K562 (cell line): ENCODE measurements around the gene CD37. TPM values are rescaled to one million over a fixed set of nuclear protein-coding genes. Genes with fewer than 3 reads are reported as not detected.

Experiments used
- ATAC-seq: fragments of 200-7000 bp; cut with Tn5 transposase; 3 replicates; pipeline ENCODE4 v1.9.1; 2020; ENCODE audit warnings: moderate library complexity
- BruUV-seq: library from RNA; stranded (reverse); fragments of 400-500 nt; replicated peaks from 2 replicates; lab custom pipeline; 2021; lab: Mats Ljungman, UMichigan
- CTCF ChIA-PET: fragments of 300-600 bp; formaldehyde crosslinking; extraction: SDS; loops from one replicate; lab custom pipeline; 2021; ENCODE audit warnings: low intra/inter-chr PET ratio; lab: Yijun Ruan, JAX
- POLR2A ChIA-PET: fragments of 300-600, 350-650 bp; sonication (Branson Sonifier 250); formaldehyde crosslinking; extraction: SDS; loops from one replicate; lab custom pipeline; 2021; ENCODE audit warnings: antibody characterized with exemption, inconsistent platforms; lab: Yijun Ruan, JAX
- DNase-seq, 4 experiments: peaks; one replicate each; pipeline versions ENCODE4 v3.0.0 to v3.0.0-alpha.2; 2011 to 2018; ENCODE audit warnings: low spot score in 3 of 4, mixed read lengths in 3 of 4; ENCODE audit errors: extremely low read depth in 1 of 4
- FAIRE-seq: peaks from 2 replicates; lab custom pipeline; 2011; peaks lifted over from hg19 to GRCh38; lab: Jason Lieb, UNC
- H2AFZ ChIP-seq: 2 replicates; pipeline ENCODE4 v1.6.0; 2011; ENCODE audit warnings: low read depth, low read length, control low read depth, inconsistent platforms
- H3K27ac ChIP-seq: fragments of 200-600 bp; 3 replicates; pipeline ENCODE4 v1.8.0; 2011; ENCODE audit warnings: low read depth, mild to moderate bottlenecking, control low read depth, inconsistent platforms, low read length, moderate library complexity, mixed read lengths; ENCODE audit errors: extremely low read depth
- H3K27me3 ChIP-seq, 2 experiments: fragments of 300-600 bp in 1 of 2; 2 replicates in 1 of 2; 3 replicates in 1 of 2; pipeline versions ENCODE4 v1.6.0 to v1.8.0; 2011; ENCODE audit warnings: inconsistent platforms in 2 of 2, low read length in 2 of 2, mild to moderate bottlenecking in 1 of 2, mixed read lengths in 1 of 2, moderate library complexity in 1 of 2; ENCODE audit not compliant: control insufficient read depth in 2 of 2, insufficient read depth in 2 of 2
- H3K36me3 ChIP-seq: fragments of 300-600 bp; 3 replicates; pipeline ENCODE4 v1.8.0; 2011; ENCODE audit warnings: mild to moderate bottlenecking, low read length, inconsistent platforms; ENCODE audit not compliant: control insufficient read depth, insufficient read depth
- H3K4me1 ChIP-seq, 2 experiments: fragments of 200-600 bp in 1 of 2; replicated peaks in 1 of 2; 2 replicates in 1 of 2; 3 replicates in 1 of 2; pipeline versions ENCODE4 v1.5.1 to v1.8.0; 2011; ENCODE audit warnings: inconsistent platforms in 2 of 2, low read length in 2 of 2, mild to moderate bottlenecking in 1 of 2, mixed read lengths in 1 of 2, moderate library complexity in 1 of 2; ENCODE audit not compliant: control insufficient read depth in 2 of 2, insufficient read depth in 2 of 2
- H3K4me2 ChIP-seq: 2 replicates; pipeline ENCODE4 v1.6.1; 2011; ENCODE audit warnings: low read length, control low read depth, inconsistent platforms, mixed read lengths; ENCODE audit not compliant: insufficient read depth
- H3K4me3 ChIP-seq: fragments of 200-600 bp; sonication (generic), shearing (Covaris generic); 2 replicates; pipeline ENCODE4 v1.5.1; 2016; ENCODE audit warnings: control low read depth, inconsistent platforms
- H3K79me2 ChIP-seq: fragments of 200-600 bp; 3 replicates; pipeline ENCODE4 v1.8.0; 2011; ENCODE audit warnings: low read length, inconsistent platforms; ENCODE audit not compliant: control insufficient read depth, insufficient read depth
- H3K9ac ChIP-seq, 2 experiments: 2 replicates each; pipeline versions ENCODE4 v1.6.0 to v1.6.1; 2011; ENCODE audit warnings: low read depth in 2 of 2, low read length in 2 of 2, control low read depth in 1 of 2, inconsistent platforms in 1 of 2, mild to moderate bottlenecking in 1 of 2, mixed read lengths in 1 of 2; ENCODE audit not compliant: insufficient read depth in 1 of 2
- H3K9me1 ChIP-seq: one replicate; pipeline ENCODE4 v1.6.0; 2011; ENCODE audit warnings: inconsistent platforms, mild to moderate bottlenecking, low read length, moderate library complexity; ENCODE audit not compliant: control insufficient read depth, insufficient read depth
- H3K9me3 ChIP-seq: replicated peaks from 2 replicates; pipeline ENCODE4 v1.5.1; 2011; ENCODE audit warnings: low read depth, low read length, inconsistent platforms; ENCODE audit not compliant: control insufficient read depth, insufficient read depth
- H4K20me1 ChIP-seq: replicated peaks from 2 replicates; pipeline ENCODE4 v1.6.1; 2011; ENCODE audit warnings: low read length, inconsistent platforms, mixed read lengths; ENCODE audit not compliant: control insufficient read depth, insufficient read depth
- CGGBP1 ChIP-seq: fragments of 250-450 bp; sonication (Bioruptor Pico); IDR thresholded peaks from 2 replicates; pipeline ENCODE4 v1.9.0; 2021; ENCODE audit warnings: mild to moderate bottlenecking
- DACH1 ChIP-seq: fragments of 450-650 bp; IDR thresholded peaks from 2 replicates; pipeline ENCODE4 v1.6.1; 2018; ENCODE audit not compliant: partially characterized antibody
- E2F3 ChIP-seq: fragments of 250-450 bp; sonication (Bioruptor Pico); IDR thresholded peaks from 2 replicates; pipeline ENCODE4 v1.4.0; 2020; ENCODE audit warnings: mild to moderate bottlenecking
- FOXM1 ChIP-seq, 2 experiments: fragments of 450-650 bp in 1 of 2; sonication (generic) in 1 of 2; formaldehyde crosslinking in 1 of 2; IDR thresholded peaks; 2 replicates each; pipeline versions ENCODE4 v1.6.1 to v1.9.0; 2017 to 2022; ENCODE audit warnings: low read depth in 2 of 2, mild to moderate bottlenecking in 2 of 2, missing genetic modification reagents in 1 of 2, moderate library complexity in 1 of 2
- HBP1 ChIP-seq: fragments of 450-650 bp; formaldehyde crosslinking; IDR thresholded peaks from 2 replicates; pipeline ENCODE4 v1.4.0; 2022; ENCODE audit warnings: missing genetic modification characterization
- KAT8 ChIP-seq: fragments of 450-650 bp; IDR thresholded peaks from 2 replicates; pipeline ENCODE4 v1.6.1; 2016; ENCODE audit warnings: low read depth, mild to moderate bottlenecking
- NR2C2 ChIP-seq, 2 experiments: fragments of 200-800 bp in 1 of 2; sonication (Bioruptor generic) in 1 of 2; sonication (generic) in 1 of 2; formaldehyde crosslinking in 1 of 2; IDR thresholded peaks; 2 replicates each; pipeline versions ENCODE4 v1.6.1 to v1.8.0; 2016 to 2022; ENCODE audit warnings: mild to moderate bottlenecking in 1 of 2, missing compliant biosample characterization in 1 of 2, missing genetic modification characterization in 1 of 2, missing genetic modification reagents in 1 of 2
- SMAD2 ChIP-seq: fragments of 150-350 bp; IDR thresholded peaks from 2 replicates; pipeline ENCODE4 v1.6.1; 2014; ENCODE audit warnings: low read depth, mild to moderate bottlenecking, low read length
- SP2 ChIP-seq: IDR thresholded peaks from 2 replicates; pipeline ENCODE4 v1.6.1; 2011; ENCODE audit warnings: mild to moderate bottlenecking, low read depth, low read length, moderate library complexity; ENCODE audit not compliant: poor library complexity, severe bottlenecking; ENCODE audit errors: extremely low read depth
- TRIM25 ChIP-seq: fragments of 450-650 bp; IDR thresholded peaks from 2 replicates; pipeline ENCODE4 v1.7.0; 2016; ENCODE audit warnings: borderline replicate concordance
- ZNF143 ChIP-seq: sonication (generic); formaldehyde crosslinking; IDR thresholded peaks from 2 replicates; pipeline ENCODE4 v1.9.0; 2022; ENCODE audit warnings: mild to moderate bottlenecking, missing genetic modification reagents
- ZNF316 ChIP-seq: fragments of 450-650 bp; IDR thresholded peaks from 2 replicates; pipeline ENCODE4 v1.6.1; 2016
- WGBS: fragments of 100-300 bp; shearing (Covaris generic); methylation state at CpG from one replicate; pipeline ENCODE4 v1.1.6; 2016; ENCODE audit warnings: low coverage, mixed read lengths; ENCODE audit not compliant: insufficient coverage; ENCODE audit errors: missing lambda C conversion rate; 5-methylcytosine and 5-hydroxymethylcytosine counted together
- in situ Hi-C: fragments of 300-500 bp; cut with MboI; formaldehyde crosslinking; loops from 4 replicates; pipeline ENCODE4 v1.15.0; 2018; ENCODE audit warnings: inconsistent platforms, mixed read lengths
- intact Hi-C: fragments of 100-400 bp; cut with micrococcal nuclease; formaldehyde crosslinking; loops from 2 replicates; pipeline ENCODE4 v1.14.2; 2022
- polyA plus RNA-seq, 8 experiments: library from polyadenylated mRNA; depleted of rRNA in 4 of 8; stranded (reverse) in 5 of 8; unstranded in 3 of 8; fragments of >200 nt; fragmentation: Nextera tagmentation in 2 of 8; fragmentation: Illumina TruSeq in 1 of 8; extraction: Ambion mirVana in 2 of 8; extraction: Trizol in 1 of 8; gene quantifications; 2 replicates each; pipeline versions ENCODE4 v1.2.1 to v1.2.3, GENCODE V29; 2011 to 2014; ENCODE audit warnings: inconsistent platforms in 1 of 8, missing spikeins in 1 of 8
- total RNA-seq, 7 experiments: library from RNA; depleted of rRNA in 6 of 7; stranded (reverse); fragments of >200 nt in 6 of 7; fragmentation: Illumina TruSeq in 2 of 7; extraction: Trizol in 2 of 7; gene quantifications; 2 replicates each; pipeline versions ENCODE4 v1.2.1 to v1.2.3, GENCODE V29; 2011 to 2021; ENCODE audit warnings: low replicate concordance in 1 of 7
- TF ChIP-seq, protein P1 (sequence below): sonication (generic); formaldehyde crosslinking; IDR thresholded peaks from 2 replicates; pipeline ENCODE4 v1.8.0; 2022; ENCODE audit warnings: mild to moderate bottlenecking, missing genetic modification reagents

CD37 gene
- total and polyA plus RNA-seq, 9 of the 15 experiments (the other 6 are each of a cell fraction or from before 2014, with no cell fraction given): 2.5 to 19.0 (median 7.4) TPM

DNA sequence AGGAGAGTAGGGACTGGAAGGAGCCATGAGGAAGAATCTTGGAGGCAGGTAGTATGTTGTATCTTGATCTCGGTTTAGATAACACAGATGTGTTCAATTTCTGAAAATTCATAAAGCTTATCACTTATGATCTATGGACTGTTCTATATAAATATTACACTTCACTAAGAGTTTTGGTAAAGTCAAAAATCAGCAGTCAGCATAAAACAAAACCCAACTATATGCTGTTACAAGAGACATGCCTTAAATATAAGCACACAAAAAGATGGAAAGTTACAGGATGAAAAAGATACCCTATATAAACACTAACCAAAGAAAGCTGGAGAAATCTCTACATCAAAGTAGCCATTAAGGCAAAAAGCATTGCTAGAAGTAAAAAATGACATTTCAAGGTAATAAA lies 48.4 kb downstream of the CD37 start:
- ChIA-PET CTCF (no interaction called here), POLR2A (interaction anchor here (1.1 kb wide), 1 partner anchor 10 kb away, joined by 3 read pairs; no protein-coding TSS in a partner anchor)
- no peaks in the 10 kb centered on the region for H3K36me3 ChIP-seq
- H3K4me3 ChIP-seq: no peak overlapping the region
- ATAC-seq (no peak), FAIRE-seq (peak; percentile 19), DNase-seq (no peak)
- no peak overlapping the region for H3K9ac ChIP-seq
- no peaks in the 10 kb centered on the region for H3K9me1 ChIP-seq
- no peak overlapping the region for H2AFZ ChIP-seq
- H3K4me1 ChIP-seq: peaks cover 0 to 11% of the 10 kb centered on the region in 2 experiments; a peak in 2 of 5 replicates
- no TSS peak for BruUV-seq
- H3K9me3 ChIP-seq: peaks cover 7% of the 10 kb centered on the region
- H3K4me2 ChIP-seq: no peak overlapping the region
- no peaks in the 10 kb centered on the region for H4K20me1 ChIP-seq
- in situ Hi-C loops: no loop called here
- WGBS: 27% methylated on average over 1 of the region's 1 CpG
- no peaks in the 10 kb centered on the region for H3K79me2 ChIP-seq
- H3K27ac ChIP-seq: no peak overlapping the region
- intact Hi-C loops: no loop called here
- H3K27me3 ChIP-seq: no peaks in the 10 kb centered on the region
- no peak for TF ChIP-seq KAT8
- no peak for TF ChIP-seq FOXM1 (IDR thresholded peaks at IDR 0.05; ENCODE audit: low read depth)
- no peak for TF ChIP-seq FOXM1 (CRISPR knock-in tag; IDR thresholded peaks at IDR 0.05; ENCODE audit: low read depth)
- TF ChIP-seq HBP1: no peak
- TF ChIP-seq NR2C2 (CRISPR knock-in tag; IDR thresholded peaks at IDR 0.05): no peak
- no peak for TF ChIP-seq NR2C2 (tag; IDR thresholded peaks at IDR 0.05)
- TF ChIP-seq, protein P1, sequence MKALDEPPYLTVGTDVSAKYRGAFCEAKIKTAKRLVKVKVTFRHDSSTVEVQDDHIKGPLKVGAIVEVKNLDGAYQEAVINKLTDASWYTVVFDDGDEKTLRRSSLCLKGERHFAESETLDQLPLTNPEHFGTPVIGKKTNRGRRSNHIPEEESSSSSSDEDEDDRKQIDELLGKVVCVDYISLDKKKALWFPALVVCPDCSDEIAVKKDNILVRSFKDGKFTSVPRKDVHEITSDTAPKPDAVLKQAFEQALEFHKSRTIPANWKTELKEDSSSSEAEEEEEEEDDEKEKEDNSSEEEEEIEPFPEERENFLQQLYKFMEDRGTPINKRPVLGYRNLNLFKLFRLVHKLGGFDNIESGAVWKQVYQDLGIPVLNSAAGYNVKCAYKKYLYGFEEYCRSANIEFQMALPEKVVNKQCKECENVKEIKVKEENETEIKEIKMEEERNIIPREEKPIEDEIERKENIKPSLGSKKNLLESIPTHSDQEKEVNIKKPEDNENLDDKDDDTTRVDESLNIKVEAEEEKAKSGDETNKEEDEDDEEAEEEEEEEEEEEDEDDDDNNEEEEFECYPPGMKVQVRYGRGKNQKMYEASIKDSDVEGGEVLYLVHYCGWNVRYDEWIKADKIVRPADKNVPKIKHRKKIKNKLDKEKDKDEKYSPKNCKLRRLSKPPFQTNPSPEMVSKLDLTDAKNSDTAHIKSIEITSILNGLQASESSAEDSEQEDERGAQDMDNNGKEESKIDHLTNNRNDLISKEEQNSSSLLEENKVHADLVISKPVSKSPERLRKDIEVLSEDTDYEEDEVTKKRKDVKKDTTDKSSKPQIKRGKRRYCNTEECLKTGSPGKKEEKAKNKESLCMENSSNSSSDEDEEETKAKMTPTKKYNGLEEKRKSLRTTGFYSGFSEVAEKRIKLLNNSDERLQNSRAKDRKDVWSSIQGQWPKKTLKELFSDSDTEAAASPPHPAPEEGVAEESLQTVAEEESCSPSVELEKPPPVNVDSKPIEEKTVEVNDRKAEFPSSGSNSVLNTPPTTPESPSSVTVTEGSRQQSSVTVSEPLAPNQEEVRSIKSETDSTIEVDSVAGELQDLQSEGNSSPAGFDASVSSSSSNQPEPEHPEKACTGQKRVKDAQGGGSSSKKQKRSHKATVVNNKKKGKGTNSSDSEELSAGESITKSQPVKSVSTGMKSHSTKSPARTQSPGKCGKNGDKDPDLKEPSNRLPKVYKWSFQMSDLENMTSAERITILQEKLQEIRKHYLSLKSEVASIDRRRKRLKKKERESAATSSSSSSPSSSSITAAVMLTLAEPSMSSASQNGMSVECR: no peak
- no peak for TF ChIP-seq CGGBP1
- no peak for TF ChIP-seq TRIM25
- no peak for TF ChIP-seq ZNF143 (CRISPR knock-in tag)
- TF ChIP-seq ZNF316: peak; percentile 90
- TF ChIP-seq DACH1: no peak
- no peak for TF ChIP-seq SP2
- no peak for TF ChIP-seq SMAD2
- no peak for TF ChIP-seq E2F3 (CRISPR knock-in tag)
